Skeletal muscle tissue (tissue), 4 donors: Measurements from ENCODE around the gene MYO1C. TPM values are rescaled to one million over a fixed set of nuclear protein-coding genes. Genes with fewer than 3 reads are reported as not detected.
"Not testable (repeated sequence)": the region's sequence is repeated elsewhere in the genome, so short reads cannot be mapped to it uniquely, and the experiment has no call there.

Source experiments
- H3K27ac ChIP-seq: one replicate; pipeline ENCODE4 v1.7.0; 2013; ENCODE audit warnings: mild to moderate bottlenecking, low read depth, low read length, inconsistent platforms
- H3K27me3 ChIP-seq, 3 donors: one replicate each; pipeline ENCODE4 v1.7.0; 2013; ENCODE audit warnings: low read length in 3 of 3; ENCODE audit not compliant: control insufficient read depth in 3 of 3, insufficient read depth in 3 of 3
- H3K36me3 ChIP-seq, 3 donors: one replicate each; pipeline ENCODE4 v1.7.0; 2013; ENCODE audit warnings: low read length in 3 of 3; ENCODE audit not compliant: control insufficient read depth in 3 of 3, insufficient read depth in 3 of 3
- H3K4me1 ChIP-seq, 3 donors: one replicate each; pipeline ENCODE4 v1.7.0; 2013; ENCODE audit warnings: low read length in 3 of 3, mild to moderate bottlenecking in 3 of 3; ENCODE audit not compliant: control insufficient read depth in 3 of 3, insufficient read depth in 3 of 3
- H3K4me3 ChIP-seq, 3 donors: one replicate each; pipeline ENCODE4 v1.7.0; 2013; ENCODE audit warnings: low read length in 3 of 3
- H3K9ac ChIP-seq, 3 donors: one replicate each; pipeline ENCODE4 v1.7.0; 2013; ENCODE audit warnings: low read length in 3 of 3, mild to moderate bottlenecking in 3 of 3, moderate library complexity in 2 of 3, low read depth in 1 of 3
- H3K9me3 ChIP-seq, 3 donors: one replicate each; pipeline ENCODE4 v1.7.0; 2013; ENCODE audit warnings: low read length in 3 of 3; ENCODE audit not compliant: control insufficient read depth in 3 of 3
- total RNA-seq: library from RNA; depleted of rRNA; stranded (reverse); fragments of >200 nt; gene quantifications from one replicate; pipeline ENCODE4 v1.2.3, GENCODE V29; 2014
- donor health status: Osteomylitis.

The MYO1C gene, protein sequence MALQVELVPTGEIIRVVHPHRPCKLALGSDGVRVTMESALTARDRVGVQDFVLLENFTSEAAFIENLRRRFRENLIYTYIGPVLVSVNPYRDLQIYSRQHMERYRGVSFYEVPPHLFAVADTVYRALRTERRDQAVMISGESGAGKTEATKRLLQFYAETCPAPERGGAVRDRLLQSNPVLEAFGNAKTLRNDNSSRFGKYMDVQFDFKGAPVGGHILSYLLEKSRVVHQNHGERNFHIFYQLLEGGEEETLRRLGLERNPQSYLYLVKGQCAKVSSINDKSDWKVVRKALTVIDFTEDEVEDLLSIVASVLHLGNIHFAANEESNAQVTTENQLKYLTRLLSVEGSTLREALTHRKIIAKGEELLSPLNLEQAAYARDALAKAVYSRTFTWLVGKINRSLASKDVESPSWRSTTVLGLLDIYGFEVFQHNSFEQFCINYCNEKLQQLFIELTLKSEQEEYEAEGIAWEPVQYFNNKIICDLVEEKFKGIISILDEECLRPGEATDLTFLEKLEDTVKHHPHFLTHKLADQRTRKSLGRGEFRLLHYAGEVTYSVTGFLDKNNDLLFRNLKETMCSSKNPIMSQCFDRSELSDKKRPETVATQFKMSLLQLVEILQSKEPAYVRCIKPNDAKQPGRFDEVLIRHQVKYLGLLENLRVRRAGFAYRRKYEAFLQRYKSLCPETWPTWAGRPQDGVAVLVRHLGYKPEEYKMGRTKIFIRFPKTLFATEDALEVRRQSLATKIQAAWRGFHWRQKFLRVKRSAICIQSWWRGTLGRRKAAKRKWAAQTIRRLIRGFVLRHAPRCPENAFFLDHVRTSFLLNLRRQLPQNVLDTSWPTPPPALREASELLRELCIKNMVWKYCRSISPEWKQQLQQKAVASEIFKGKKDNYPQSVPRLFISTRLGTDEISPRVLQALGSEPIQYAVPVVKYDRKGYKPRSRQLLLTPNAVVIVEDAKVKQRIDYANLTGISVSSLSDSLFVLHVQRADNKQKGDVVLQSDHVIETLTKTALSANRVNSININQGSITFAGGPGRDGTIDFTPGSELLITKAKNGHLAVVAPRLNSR
- total RNA-seq, result 69.4 TPM

DNA sequence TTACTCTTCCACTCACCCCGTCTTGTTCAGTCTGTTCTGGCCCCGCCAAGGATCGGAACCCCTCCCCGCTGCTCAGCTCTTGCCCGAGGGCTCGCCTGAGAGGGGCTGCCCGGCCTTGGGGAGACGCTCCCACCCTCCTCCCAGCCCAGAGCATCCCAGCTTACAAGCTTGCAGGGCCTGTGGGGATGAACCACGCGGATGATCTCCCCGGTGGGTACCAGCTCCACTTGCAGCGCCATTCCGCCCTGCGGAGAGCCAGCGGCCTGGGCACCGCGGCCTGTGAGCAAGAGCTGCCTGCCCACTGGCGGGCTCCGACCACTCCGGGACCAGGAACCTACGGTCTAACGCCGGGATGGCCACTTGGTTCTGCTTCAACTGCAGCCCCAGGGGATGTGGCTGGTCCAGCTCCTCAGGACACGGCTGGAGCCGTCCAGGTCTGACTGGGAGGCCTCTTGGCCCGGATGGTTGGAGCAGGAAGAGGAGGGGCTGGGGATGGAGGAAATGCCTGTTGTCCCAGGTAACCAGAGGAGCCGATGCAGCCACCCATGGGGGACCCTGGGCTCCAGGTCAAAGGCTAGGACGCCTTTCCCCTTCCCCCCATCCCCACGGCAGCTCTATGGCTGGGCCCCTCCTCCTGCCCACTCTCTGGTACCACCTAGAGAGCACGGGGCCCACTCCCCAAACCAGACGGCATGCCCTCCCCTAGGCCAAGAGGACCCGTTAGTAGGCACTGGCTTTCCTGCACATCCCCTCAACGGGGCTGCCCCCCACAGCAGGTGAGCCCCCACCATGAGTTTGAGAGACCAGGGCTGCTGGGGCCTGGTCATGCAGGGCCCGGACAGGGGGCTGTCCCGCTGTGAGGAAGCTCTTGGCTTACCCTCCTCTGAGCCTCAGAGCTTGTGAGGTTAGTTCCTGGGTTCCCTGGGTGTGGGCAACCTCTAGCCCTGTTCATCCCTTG, at the start of gene MYO1C:
Gene MYO1C, minus strand, starts transcription at position 438 of the 958 bp plus-strand sequence. Its CDS starts 199 bp downstream, at position 239.
- Histone ChIP-seq H3K36me3 (peaks cover 8 to 20% (median 18%) of the 10 kb centered on the region in 3 donors), H3K27me3 (no peaks in the 10 kb centered on the region), H3K27ac (peak within 1 kb of the TSS; percentile 78), H3K4me1 (peaks cover 56 to 75% (median 69%) of the 10 kb centered on the region in 3 donors), H3K4me3 (peak within 1 kb of the TSS; percentile 61 to 67 (median 67)), H3K9ac (peak within 1 kb of the TSS; percentile 67 to 81 (median 77)), H3K9me3 (no peaks in the 10 kb centered on the region)

DNA sequence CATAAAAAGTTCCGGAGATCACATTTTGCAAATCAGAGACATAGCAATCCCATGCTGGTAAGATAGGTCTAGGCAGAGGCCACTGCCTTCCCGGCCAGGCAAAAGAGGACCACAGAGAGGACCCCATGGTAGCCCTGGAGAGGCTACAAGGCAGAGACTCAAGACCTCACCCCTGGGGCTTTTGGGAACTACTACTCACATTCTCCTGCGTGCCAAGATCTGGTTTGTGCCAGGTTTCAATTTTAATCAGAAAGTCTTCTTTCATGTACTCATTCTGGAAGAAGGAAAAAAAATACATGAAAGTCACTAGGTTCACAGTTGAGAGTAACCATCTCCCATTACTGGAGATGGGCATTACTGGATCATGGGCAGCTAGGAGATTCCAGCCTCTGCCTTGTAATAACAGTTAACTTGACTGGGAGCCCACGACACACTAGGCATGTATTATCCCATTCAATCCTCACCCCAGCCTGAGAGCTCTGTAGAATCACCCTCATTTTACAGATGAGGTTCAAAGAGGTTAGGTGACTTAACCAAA, 49.0 kb upstream of the MYO1C start:
- Histone ChIP-seq H3K27ac (no peak overlapping the region), H3K4me3 (no peak overlapping the region), H3K27me3 (no peaks in the 10 kb centered on the region), H3K9me3 (no peaks in the 10 kb centered on the region), H3K4me1 (no peaks in the 10 kb centered on the region), H3K9ac (no peak overlapping the region), H3K36me3 (peaks cover 40 to 49% (median 48%) of the 10 kb centered on the region in 3 donors)

DNA sequence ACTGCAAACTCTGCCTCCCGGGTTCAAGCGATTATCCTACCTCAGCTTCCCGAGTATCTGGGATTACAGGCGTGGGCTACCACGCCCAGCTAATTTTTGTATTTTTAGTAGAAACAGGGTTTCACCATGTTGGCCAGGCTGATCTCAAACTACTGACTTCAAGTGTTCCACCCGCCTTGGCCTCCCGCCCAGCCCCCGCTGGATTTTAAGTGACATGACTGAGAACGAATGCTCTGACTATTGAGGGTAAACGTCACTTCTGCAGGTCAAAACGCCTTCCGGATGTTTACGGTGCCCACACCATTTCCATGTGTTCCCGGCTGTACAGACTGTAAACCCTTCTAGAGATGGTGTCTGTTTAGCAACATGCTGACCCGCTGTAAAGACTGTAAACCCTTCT, 47.3 kb upstream of the MYO1C start:
- Histone ChIP-seq H3K27me3 (no peaks in the 10 kb centered on the region), H3K9me3 (no peaks in the 10 kb centered on the region), H3K27ac (no peak overlapping the region), H3K9ac (no peak overlapping the region), H3K36me3 (peaks cover 40 to 45% (median 42%) of the 10 kb centered on the region in 3 donors), H3K4me1 (peaks cover 0 to 2% (median 0%) of the 10 kb centered on the region in 3 donors), H3K4me3 (no peak overlapping the region)

DNA sequence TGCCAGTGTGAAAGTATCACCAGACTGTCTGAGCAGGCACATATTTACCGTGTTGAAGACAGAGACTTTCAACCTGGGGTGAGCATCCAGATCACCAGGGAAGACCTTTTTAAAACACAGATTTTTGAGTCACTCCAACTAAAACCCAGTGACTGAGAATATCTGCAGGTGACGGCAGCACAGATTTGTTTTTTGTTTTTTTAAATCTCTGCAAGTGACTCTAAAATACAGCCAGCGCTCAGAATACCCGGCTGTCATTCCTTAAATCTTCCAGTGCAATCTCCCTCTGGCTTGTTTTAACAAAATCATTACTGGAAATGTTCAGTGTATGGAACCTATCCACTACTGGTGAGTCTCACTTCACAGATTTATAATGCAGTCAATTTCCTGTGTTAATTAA, 43.3 kb upstream of the MYO1C start:
- Histone ChIP-seq H3K27me3 (no peaks in the 10 kb centered on the region), H3K27ac (no peak overlapping the region), H3K36me3 (peaks cover 38 to 46% (median 45%) of the 10 kb centered on the region in 3 donors), H3K4me3 (no peak overlapping the region), H3K4me1 (peaks cover 14 to 20% (median 17%) of the 10 kb centered on the region in 3 donors), H3K9ac (no peak overlapping the region), H3K9me3 (no peaks in the 10 kb centered on the region)

DNA sequence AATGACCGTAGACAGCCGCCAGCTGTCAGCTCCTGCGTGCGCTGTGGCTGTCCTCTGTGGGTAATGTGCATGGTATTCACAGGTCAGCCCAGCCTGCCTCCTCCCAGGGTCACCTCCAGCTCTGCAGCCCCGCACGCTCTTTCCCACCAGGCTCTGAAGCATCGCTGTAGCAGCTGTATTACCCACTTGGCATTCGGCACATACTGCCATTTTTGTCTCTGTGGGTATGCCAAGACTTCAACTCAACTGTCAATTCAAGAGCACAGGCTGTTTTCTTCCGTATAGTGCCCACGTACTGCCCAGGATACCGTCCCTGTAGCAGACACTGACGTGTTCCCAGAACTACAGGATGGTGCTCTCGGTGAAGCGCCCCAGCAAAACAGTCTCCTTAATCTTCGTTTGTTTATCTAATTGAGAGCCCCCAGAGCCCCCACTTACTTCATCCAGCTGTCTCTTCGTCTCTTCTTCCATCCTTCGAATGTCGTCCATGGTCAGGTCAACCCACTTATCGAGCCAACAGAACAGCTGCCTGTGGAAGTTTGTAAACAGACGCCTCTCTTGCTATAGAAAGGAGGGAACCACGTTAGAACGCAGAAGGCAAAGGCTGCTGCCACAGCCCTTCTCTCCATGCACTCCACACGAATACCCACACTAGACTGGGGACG, 41.3 kb upstream of the MYO1C start:
- Histone ChIP-seq H3K27me3 (no peaks in the 10 kb centered on the region), H3K9ac (peak overlapping the region in 2 of 3 donors; percentile 8 to 60), H3K4me3 (peak overlapping the region in 1 of 3 donors; percentile 52), H3K4me1 (peaks cover 14 to 20% (median 17%) of the 10 kb centered on the region in 3 donors), H3K36me3 (peaks cover 28 to 44% (median 35%) of the 10 kb centered on the region in 3 donors), H3K27ac (peak overlapping the region; percentile 14), H3K9me3 (no peaks in the 10 kb centered on the region)

DNA sequence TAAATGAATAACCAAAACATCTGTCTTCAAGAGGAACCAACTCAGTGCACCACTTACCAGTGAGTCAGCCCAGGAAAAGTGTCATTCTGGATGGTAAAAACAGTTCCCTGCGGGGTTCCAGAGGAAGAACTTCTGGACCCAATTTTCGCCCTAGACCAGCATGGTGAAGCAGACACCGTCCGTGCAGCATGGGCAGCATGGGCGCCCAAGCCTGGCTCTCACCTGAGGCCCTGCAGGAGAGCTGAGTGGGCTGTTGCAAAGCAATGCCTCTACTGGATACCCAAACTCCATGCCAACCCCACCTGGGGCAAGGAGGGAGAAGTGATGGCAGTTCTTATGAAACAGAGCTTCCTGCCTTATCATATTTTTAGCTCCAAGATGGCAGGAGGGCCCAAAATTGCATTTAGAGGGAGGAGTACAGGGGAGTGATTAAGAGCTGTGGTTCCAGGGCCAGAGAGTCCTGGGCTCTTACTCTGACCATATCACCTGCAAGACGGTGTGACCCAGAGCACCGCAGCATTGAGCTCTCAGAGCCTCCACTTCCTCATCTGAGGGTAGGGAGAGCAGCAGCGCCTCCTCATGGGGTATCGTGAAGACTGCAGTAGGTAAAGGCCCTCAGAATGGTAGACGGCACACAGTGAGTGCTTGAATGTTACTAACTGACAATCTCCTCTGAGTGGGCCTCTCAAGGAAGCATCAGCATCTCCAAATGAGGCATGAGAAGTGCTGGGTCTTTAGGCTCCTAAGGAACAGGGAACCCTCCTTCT, 40.5 kb upstream of the MYO1C start:
- Histone ChIP-seq H3K4me1 (peaks cover 14 to 20% (median 17%) of the 10 kb centered on the region in 3 donors), H3K9ac (peak overlapping the region in 2 of 3 donors; percentile 8 to 60), H3K27ac (peak overlapping the region; percentile 2), H3K27me3 (no peaks in the 10 kb centered on the region), H3K36me3 (peaks cover 20 to 40% (median 28%) of the 10 kb centered on the region in 3 donors), H3K9me3 (no peaks in the 10 kb centered on the region), H3K4me3 (no peak overlapping the region)

DNA sequence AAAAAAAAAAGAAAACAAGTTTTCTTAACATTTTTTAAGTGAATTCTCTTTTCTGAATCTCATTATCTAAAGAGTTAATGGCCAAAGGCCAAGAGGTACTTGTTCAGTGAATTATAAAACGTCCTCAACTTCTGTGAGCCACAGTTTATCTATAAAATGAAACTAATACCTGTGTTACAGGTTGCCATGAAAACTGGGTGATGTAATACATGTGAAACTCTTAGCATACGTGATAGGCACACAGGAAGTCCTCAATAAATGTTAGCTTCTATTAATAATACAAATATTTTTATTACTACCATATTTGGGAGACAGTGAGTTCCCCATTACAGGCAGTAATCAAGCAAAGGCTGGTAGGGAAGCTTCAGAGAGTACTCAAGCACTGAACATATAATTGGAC, 37.4 kb upstream of the MYO1C start:
- H3K36me3 ChIP-seq, result peaks cover 13 to 31% (median 22%) of the 10 kb centered on the region in 3 donors
- peaks cover 14 to 25% (median 24%) of the 10 kb centered on the region in 3 donors for H3K4me1 ChIP-seq
- H3K27ac ChIP-seq, result no peak overlapping the region
- no peaks in the 10 kb centered on the region for H3K9me3 ChIP-seq
- H3K9ac ChIP-seq, result no peak overlapping the region
- no peaks in the 10 kb centered on the region for H3K27me3 ChIP-seq
- H3K4me3 ChIP-seq, result no peak overlapping the region

DNA sequence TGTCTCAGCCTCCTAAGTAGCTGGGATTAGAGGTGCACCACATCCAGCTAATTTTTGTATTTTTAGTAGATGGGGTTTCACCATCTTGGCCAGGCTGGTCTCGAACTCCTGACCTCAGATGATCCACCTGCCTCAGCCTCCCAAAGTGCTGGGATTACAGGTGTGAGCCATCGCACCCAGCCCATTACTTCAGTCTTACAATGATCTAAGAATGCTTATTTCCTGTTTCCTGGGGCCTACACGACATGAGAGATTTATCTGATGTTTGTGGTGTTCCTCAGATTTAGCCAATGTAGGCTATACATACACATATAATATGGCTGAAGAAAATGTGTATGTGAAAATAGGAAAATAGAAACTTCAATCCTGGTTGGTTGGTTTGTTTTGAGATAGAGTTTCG, 34.4 kb upstream of the MYO1C start:
- H3K9ac ChIP-seq, H3K27ac ChIP-seq, H3K9me3 ChIP-seq, H3K4me1 ChIP-seq, H3K4me3 ChIP-seq, H3K27me3 ChIP-seq: not testable (repeated sequence)
- peaks cover 7 to 11% (median 11%) of the 10 kb centered on the region in 3 donors for H3K36me3 ChIP-seq
